Naive thymus-derived CD4-positive, alpha-beta T cell (primary cell): Measurements from ENCODE around the gene TKTL2. TPM values are rescaled to one million over a fixed set of nuclear protein-coding genes. Genes with fewer than 3 reads are reported as not detected.

Experiments
- ATAC-seq: fragments of 150-1000 bp; cut with Tn5 transposase; 2 replicates; pipeline ENCODE4 v1.10.0; 2021; ENCODE audit warnings: mild to moderate bottlenecking, moderate library complexity
- CTCF ChIA-PET: fragments of 350-600 bp; sonication (Branson Sonifier 250); formaldehyde crosslinking; loops from one replicate; lab custom pipeline; 2021; ENCODE audit warnings: antibody characterized with exemption; lab: Charles Lee
- POLR2A ChIA-PET: fragments of 350-600 bp; sonication (Branson Sonifier 250); formaldehyde crosslinking; loops from one replicate; lab custom pipeline; 2021; ENCODE audit warnings: antibody characterized with exemption, inconsistent platforms; lab: Charles Lee
- DNase-seq, 9 donors: peaks; one replicate each; pipeline versions ENCODE4 v3.0.0 to v3.0.0-alpha.2; 2020 to 2022; ENCODE audit warnings: mixed read lengths in 1 of 9
- H3K27ac ChIP-seq: one replicate; pipeline ENCODE4 v1.7.0; 2013; ENCODE audit warnings: mild to moderate bottlenecking, low read depth, low read length, moderate library complexity
- H3K27me3 ChIP-seq, 2 donors: one replicate each; pipeline ENCODE4 v1.7.0; 2013; ENCODE audit warnings: low read length in 2 of 2, mild to moderate bottlenecking in 2 of 2, moderate library complexity in 2 of 2; ENCODE audit not compliant: control insufficient read depth in 2 of 2, insufficient read depth in 2 of 2
- H3K36me3 ChIP-seq, 3 experiments: 1 replicate in 2 of 3; 2 replicates in 1 of 3; pipeline ENCODE4 v1.7.0; 2013; ENCODE audit warnings: low read length in 3 of 3, mild to moderate bottlenecking in 3 of 3, moderate library complexity in 1 of 3; ENCODE audit not compliant: insufficient read depth in 3 of 3, control insufficient read depth in 2 of 3
- H3K4me1 ChIP-seq, 2 donors: one replicate each; pipeline ENCODE4 v1.7.0; 2013; ENCODE audit warnings: low read length in 2 of 2, mild to moderate bottlenecking in 2 of 2, moderate library complexity in 1 of 2; ENCODE audit not compliant: control insufficient read depth in 2 of 2, insufficient read depth in 2 of 2
- H3K4me3 ChIP-seq: 2 replicates; pipeline ENCODE4 v1.7.0; 2013; ENCODE audit warnings: mild to moderate bottlenecking, low read length
- H3K9me3 ChIP-seq, 3 experiments: 1 replicate in 2 of 3; 2 replicates in 1 of 3; pipeline ENCODE4 v1.7.0; 2013; ENCODE audit warnings: low read length in 3 of 3; ENCODE audit not compliant: control insufficient read depth in 2 of 3
- H3K27ac Mint-ChIP-seq, 9 donors: one replicate each; pipeline ENCODE4 v1.8.0; 2020 to 2022; ENCODE audit warnings: mixed read lengths in 9 of 9, mild to moderate bottlenecking in 8 of 9, moderate library complexity in 5 of 9, inconsistent platforms in 2 of 9
- H3K27me3 Mint-ChIP-seq, 5 donors: one replicate each; pipeline ENCODE4 v1.8.0; 2021 to 2022; ENCODE audit warnings: mixed read lengths in 5 of 5, mild to moderate bottlenecking in 1 of 5
- H3K36me3 Mint-ChIP-seq, 5 donors: one replicate each; pipeline ENCODE4 v1.8.0; 2020 to 2022; ENCODE audit warnings: mixed read lengths in 5 of 5, mild to moderate bottlenecking in 3 of 5, inconsistent platforms in 1 of 5
- H3K4me1 Mint-ChIP-seq, 7 donors: one replicate each; pipeline ENCODE4 v1.8.0; 2020 to 2022; ENCODE audit warnings: mixed read lengths in 7 of 7, mild to moderate bottlenecking in 3 of 7, inconsistent platforms in 1 of 7
- H3K4me3 Mint-ChIP-seq, 10 donors: one replicate each; pipeline ENCODE4 v1.8.0; 2020 to 2022; ENCODE audit warnings: mild to moderate bottlenecking in 10 of 10, mixed read lengths in 10 of 10, moderate library complexity in 6 of 10, inconsistent platforms in 2 of 10
- H3K9me3 Mint-ChIP-seq, 11 donors: one replicate each; pipeline ENCODE4 v1.8.0; 2020 to 2022; ENCODE audit warnings: mixed read lengths in 11 of 11, mild to moderate bottlenecking in 4 of 11, inconsistent platforms in 1 of 11, moderate library complexity in 1 of 11
- intact Hi-C, 2 donors: fragments of 100-400 bp; cut with micrococcal nuclease; formaldehyde crosslinking; loops; one replicate each; pipeline ENCODE4 v1.15.1; 2023
- polyA plus RNA-seq, 2 donors: library from polyadenylated mRNA; unstranded; fragments of 300-500 nt; fragmentation: Illumina TruSeq; gene quantifications; one replicate each; pipeline ENCODE4 v1.2.3, GENCODE V29; 2021
- total RNA-seq, 6 experiments: library from RNA in 5 of 6; stranded (reverse) in 5 of 6; gene quantifications; 1 replicate in 5 of 6; 2 replicates in 1 of 6; pipeline ENCODE4 v1.2.3 and lab custom pipeline; 2021 to 2026

The TKTL2 gene
- total and polyA plus RNA-seq, 7 experiments from 2014 or later = 0.32 TPM; not detected in 6

DNA sequence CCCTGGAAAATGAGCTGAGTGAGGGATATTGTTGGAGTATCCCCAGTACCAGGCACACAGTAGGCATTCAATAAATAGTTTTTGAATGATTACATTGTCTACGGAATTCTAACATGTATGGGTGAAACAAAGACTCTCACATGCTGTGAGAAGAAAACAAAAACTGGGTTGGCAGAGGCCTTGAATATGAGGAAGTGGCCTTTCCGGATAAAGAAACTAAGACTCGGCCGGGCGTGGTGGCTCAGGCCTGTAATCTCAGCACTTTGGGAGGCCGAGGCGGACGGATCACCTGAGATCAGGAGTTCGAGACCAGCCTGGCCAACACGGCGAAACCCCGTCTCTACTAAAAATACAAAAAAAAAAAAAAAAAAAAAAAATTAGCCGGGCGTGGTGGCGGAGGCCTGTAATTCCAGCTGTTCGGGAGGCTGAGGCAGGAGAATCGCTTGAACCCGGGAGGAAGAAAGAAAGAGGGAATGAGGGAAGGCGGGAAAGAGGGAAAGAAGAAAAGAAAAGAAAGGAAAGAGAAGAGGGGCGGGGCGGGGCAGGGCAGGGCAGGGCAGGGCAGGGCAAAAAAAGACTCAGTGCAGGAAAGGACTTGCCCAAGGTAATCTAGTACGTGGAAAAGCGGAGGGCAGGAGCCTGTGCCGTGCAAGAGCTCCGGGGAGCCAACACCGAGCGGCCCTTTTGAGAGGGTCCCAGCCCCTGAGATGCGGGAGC lies 20.2 kb upstream of the TKTL2 start:
- H3K27me3 Mint-ChIP-seq = peaks cover 0 to 16% (median 5%) of the 10 kb centered on the region in 5 donors
- no peak for DNase-seq
- CTCF ChIA-PET = interaction anchor here (0.6 to 1.4 kb wide), 8 partner anchors 8 to 1260 kb away, joined by 3 to 6 read pairs (median 4); partner anchors contain the start of gene SMIM31
- peaks cover 0 to 1% (median 0%) of the 10 kb centered on the region in 11 donors for H3K9me3 Mint-ChIP-seq
- Histone ChIP-seq H3K36me3 (peaks cover 0 to 7% (median 0%) of the 10 kb centered on the region in 3 experiments), H3K4me3 (peak overlapping the region; percentile 94), H3K9me3 (no peaks in the 10 kb centered on the region), H3K4me1 (peaks cover 7% of the 10 kb centered on the region in 2 donors), H3K27ac (peak overlapping the region; percentile 83), H3K27me3 (no peaks in the 10 kb centered on the region)
- peaks cover 0 to 5% (median 0%) of the 10 kb centered on the region in 5 donors for H3K36me3 Mint-ChIP-seq
- ATAC-seq = peak; percentile 35
- intact Hi-C loops = loop anchor here (1.0 to 5.0 kb wide), 9 partner anchors 10 to 1834 kb away; partner anchors contain the start of genes MSMO1 (in 1 of the 2) and NAF1 (in 1 of the 2)
- H3K27ac Mint-ChIP-seq = peak overlapping the region; percentile 78 to 99 (median 96)
- H3K4me3 Mint-ChIP-seq = peak overlapping the region; percentile 92 to 100 (median 98)
- H3K4me1 Mint-ChIP-seq = peaks cover 20 to 44% (median 36%) of the 10 kb centered on the region in 7 donors
- POLR2A ChIA-PET = interaction anchor here (0.6 to 2.0 kb wide), 8 partner anchors 8 to 1692 kb away, joined by 3 to 6 read pairs (median 4); no protein-coding TSS in a partner anchor

DNA sequence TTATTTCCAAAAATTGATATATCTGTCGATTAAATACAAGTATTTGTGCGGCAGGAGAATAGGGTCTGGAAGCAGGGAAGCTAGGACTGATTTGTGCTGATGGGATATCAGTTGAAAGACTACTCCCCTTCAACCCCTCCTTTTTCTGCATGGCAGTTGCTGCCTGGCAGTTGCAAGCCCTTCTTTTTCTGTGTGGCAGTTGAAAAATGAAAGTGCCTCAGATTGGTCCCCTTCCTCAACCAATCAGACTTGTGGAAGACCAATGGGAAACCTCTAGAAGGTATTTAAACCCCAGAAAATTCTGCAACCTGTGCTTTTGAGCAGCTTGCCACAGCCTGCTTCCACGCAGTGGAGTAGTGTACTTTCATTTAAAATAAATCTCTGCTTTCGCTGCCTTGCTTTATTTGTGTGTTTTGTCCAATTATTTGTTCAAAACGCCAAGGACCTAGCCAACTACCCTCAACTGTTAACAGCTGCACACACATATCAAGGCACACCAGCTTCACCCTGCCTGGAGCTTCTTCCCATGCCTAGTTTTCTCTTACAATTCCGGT lies 19.5 kb upstream of the TKTL2 start:
- Mint-ChIP-seq H3K4me1 (peaks cover 20 to 40% (median 36%) of the 10 kb centered on the region in 7 donors), H3K27me3 (peaks cover 0 to 20% (median 11%) of the 10 kb centered on the region in 5 donors), H3K27ac (peak overlapping the region in 4 of 9 donors; percentile 94 to 99 (median 96)), H3K9me3 (peaks cover 0 to 1% (median 0%) of the 10 kb centered on the region in 11 donors), H3K36me3 (peaks cover 0 to 5% (median 0%) of the 10 kb centered on the region in 5 donors), H3K4me3 (peak overlapping the region; percentile 77 to 100 (median 96))
- DNase-seq (no peak), ATAC-seq (no peak)
- no peak overlapping the region for H3K27ac ChIP-seq
- peaks cover 7% of the 10 kb centered on the region in 2 donors for H3K4me1 ChIP-seq
- no peaks in the 10 kb centered on the region for H3K9me3 ChIP-seq
- H3K36me3 ChIP-seq = peaks cover 0 to 7% (median 0%) of the 10 kb centered on the region in 3 experiments
- H3K4me3 ChIP-seq = no peak overlapping the region
- no peaks in the 10 kb centered on the region for H3K27me3 ChIP-seq
- CTCF ChIA-PET = interaction anchor here (1.3 to 1.4 kb wide), 2 partner anchors 14 to 60 kb away, joined by 4 to 5 read pairs; no protein-coding TSS in a partner anchor
- intact Hi-C loops = loop anchor here (5.0 kb wide), 2 partner anchors 381 to 1834 kb away; partner anchors contain the start of gene MSMO1 (in 1 of the 2)
- POLR2A ChIA-PET = interaction anchor here (1.3 to 2.0 kb wide), 2 partner anchors 16 to 57 kb away, joined by 5 read pairs; no protein-coding TSS in a partner anchor

DNA sequence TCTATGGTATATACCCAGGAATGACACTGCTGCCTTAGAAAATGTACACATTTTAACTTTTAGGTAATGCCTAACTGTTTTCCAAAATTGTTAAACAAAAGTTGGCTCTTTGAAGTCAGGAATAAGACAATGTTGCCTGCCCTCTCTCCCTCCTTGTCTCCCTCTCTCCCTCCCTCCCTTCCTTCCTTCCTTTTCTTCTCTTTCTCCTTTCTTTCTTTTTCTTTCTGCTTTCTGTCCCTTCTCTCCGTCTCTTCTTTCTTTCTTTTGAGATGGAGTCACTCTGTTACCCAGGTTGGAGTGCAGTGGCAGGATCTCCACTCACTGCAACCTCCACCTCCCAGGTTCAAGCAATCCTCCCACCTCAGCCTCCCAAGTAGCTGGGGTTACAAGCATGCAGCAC lies 16.4 kb upstream of the TKTL2 start:
- Histone ChIP-seq H3K4me3 (no peak overlapping the region), H3K27me3 (no peaks in the 10 kb centered on the region), H3K4me1 (no peaks in the 10 kb centered on the region), H3K27ac (no peak overlapping the region), H3K9me3 (no peaks in the 10 kb centered on the region), H3K36me3 (peaks cover 0 to 7% (median 0%) of the 10 kb centered on the region in 3 experiments)
- Mint-ChIP-seq H3K9me3 (peaks cover 0 to 1% (median 0%) of the 10 kb centered on the region in 11 donors), H3K4me3 (no peak overlapping the region), H3K27ac (no peak overlapping the region), H3K36me3 (peaks cover 0 to 3% (median 0%) of the 10 kb centered on the region in 5 donors), H3K4me1 (peaks cover 0 to 13% (median 9%) of the 10 kb centered on the region in 7 donors), H3K27me3 (peaks cover 4 to 26% (median 20%) of the 10 kb centered on the region in 5 donors)
- ChIA-PET POLR2A (interaction anchor here (0.7 kb wide), 1 partner anchor 67 kb away, joined by 3 read pairs; no protein-coding TSS in a partner anchor), CTCF (no interaction called here)
- ATAC-seq (no peak), DNase-seq (no peak)
- intact Hi-C loops = loop anchor here (5.0 to 10.0 kb wide), 3 partner anchors 378 to 1837 kb away; partner anchors contain the start of gene MSMO1 (in 1 of the 2)

DNA sequence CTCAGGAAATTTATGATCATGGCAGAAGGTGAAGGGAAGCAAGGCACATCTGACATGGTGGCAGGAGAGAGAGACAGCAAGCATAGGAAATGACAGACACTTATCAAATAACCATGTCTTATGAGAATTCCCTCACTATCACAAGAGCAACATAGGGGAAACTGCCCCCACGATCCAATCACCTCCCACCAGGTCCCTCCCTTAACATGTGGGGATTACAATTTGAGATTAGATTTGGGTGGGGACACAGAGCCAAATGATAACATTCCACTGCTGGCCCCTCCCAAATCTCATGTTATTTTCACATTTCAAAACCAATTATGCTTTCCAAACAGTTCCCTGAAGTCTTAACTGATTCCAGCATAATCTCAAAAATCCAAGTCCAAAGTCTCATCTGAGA lies 12.8 kb upstream of the TKTL2 start:
- Mint-ChIP-seq H3K36me3 (no peaks in the 10 kb centered on the region), H3K4me1 (peaks cover 0 to 6% (median 0%) of the 10 kb centered on the region in 7 donors), H3K27ac (no peak overlapping the region), H3K27me3 (peaks cover 4 to 26% (median 20%) of the 10 kb centered on the region in 5 donors), H3K4me3 (no peak overlapping the region), H3K9me3 (no peaks in the 10 kb centered on the region)
- ATAC-seq = no peak
- Histone ChIP-seq H3K36me3 (no peaks in the 10 kb centered on the region), H3K4me1 (no peaks in the 10 kb centered on the region), H3K27ac (no peak overlapping the region), H3K9me3 (no peaks in the 10 kb centered on the region), H3K4me3 (no peak overlapping the region), H3K27me3 (no peaks in the 10 kb centered on the region)
- intact Hi-C loops = loop anchor here in 1 of 2 donors (10.0 kb wide), 1 partner anchor 1608 kb away; no protein-coding TSS in a partner anchor
- POLR2A ChIA-PET = interaction anchor here (0.5 to 1.2 kb wide), 2 partner anchors 8 to 57 kb away, joined by 3 to 6 read pairs; partner anchors contain the start of gene TMA16
- no peak for DNase-seq
- CTCF ChIA-PET = interaction anchor here (1.1 to 3.0 kb wide), 6 partner anchors 8 to 525 kb away, joined by 3 to 18 read pairs (median 4); partner anchors contain the start of gene TMA16

DNA sequence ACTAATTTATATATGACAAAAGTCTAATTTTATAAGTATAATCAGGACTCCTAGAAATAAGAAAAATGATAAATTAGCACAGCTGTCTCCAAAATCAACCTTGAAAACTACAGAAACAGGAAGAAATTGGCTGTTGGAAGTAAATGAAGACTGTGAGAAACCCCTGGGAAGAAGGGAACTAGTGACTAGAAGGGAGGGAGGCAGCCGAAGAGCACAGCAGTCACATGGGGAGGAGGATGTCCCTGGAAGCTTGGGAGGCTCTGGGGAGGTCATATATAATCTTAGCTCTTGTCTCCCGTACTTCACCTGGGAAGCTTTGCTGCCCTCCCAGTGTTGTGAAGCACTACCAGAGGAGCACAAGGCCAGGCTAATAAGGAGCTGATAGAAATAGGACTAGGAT lies 12.0 kb upstream of the TKTL2 start:
- ChIA-PET CTCF (interaction anchor here (0.6 to 3.0 kb wide), 10 partner anchors 9 to 526 kb away, joined by 3 to 18 read pairs (median 3); partner anchors contain the start of gene TMA16), POLR2A (interaction anchor here (0.5 to 1.2 kb wide), 2 partner anchors 8 to 58 kb away, joined by 3 to 6 read pairs; partner anchors contain the start of gene TMA16)
- Mint-ChIP-seq H3K4me1 (peaks cover 0 to 6% (median 0%) of the 10 kb centered on the region in 7 donors), H3K36me3 (no peaks in the 10 kb centered on the region), H3K27me3 (peaks cover 4 to 24% (median 17%) of the 10 kb centered on the region in 5 donors), H3K27ac (no peak overlapping the region), H3K4me3 (no peak overlapping the region), H3K9me3 (no peaks in the 10 kb centered on the region)
- Histone ChIP-seq H3K4me3 (no peak overlapping the region), H3K9me3 (no peaks in the 10 kb centered on the region), H3K36me3 (no peaks in the 10 kb centered on the region), H3K4me1 (no peaks in the 10 kb centered on the region), H3K27me3 (no peaks in the 10 kb centered on the region), H3K27ac (no peak overlapping the region)
- DNase-seq = no peak
- intact Hi-C loops = loop anchor here in 1 of 2 donors (1.0 to 10.0 kb wide), 4 partner anchors 195 to 1609 kb away; no protein-coding TSS in a partner anchor
- no peak for ATAC-seq
